SK-N-MC (cell line): ENCODE measurements around the gene MYO1D.

ENCODE experiments used
- EZH2 ChIP-seq: fragments of 200-600 bp; sonication (generic); IDR thresholded peaks from one replicate; pipeline ENCODE4 v1.6.1; 2017; ENCODE audit warnings: antibody characterized with exemption
- POLR2AphosphoS5 ChIP-seq: IDR thresholded peaks from 2 replicates; pipeline ENCODE4 v1.6.1; 2012; ENCODE audit warnings: mild to moderate bottlenecking, low read depth, low read length, borderline replicate concordance

- no peak for TF ChIP-seq EZH2
- no peak for TF ChIP-seq POLR2AphosphoS5
Measured at GRCh38 chr17:32756696-32757095, 120.2 kb downstream of the MYO1D start.
